Left hindlimb (tissue), 1 donor: ENCODE results near the gene SMG1.
A peak's percentile ranks its signal among the peaks of the same experiment; 100 is the strongest.
"Not testable (repeated sequence)": the region's sequence is repeated elsewhere in the genome, so short reads cannot be mapped to it uniquely, and the experiment has no call there.

Experiments used
- DNase-seq: peaks from one replicate; pipeline ENCODE4 v3.0.0-alpha.2; 2018

SMG1 gene

DNA sequence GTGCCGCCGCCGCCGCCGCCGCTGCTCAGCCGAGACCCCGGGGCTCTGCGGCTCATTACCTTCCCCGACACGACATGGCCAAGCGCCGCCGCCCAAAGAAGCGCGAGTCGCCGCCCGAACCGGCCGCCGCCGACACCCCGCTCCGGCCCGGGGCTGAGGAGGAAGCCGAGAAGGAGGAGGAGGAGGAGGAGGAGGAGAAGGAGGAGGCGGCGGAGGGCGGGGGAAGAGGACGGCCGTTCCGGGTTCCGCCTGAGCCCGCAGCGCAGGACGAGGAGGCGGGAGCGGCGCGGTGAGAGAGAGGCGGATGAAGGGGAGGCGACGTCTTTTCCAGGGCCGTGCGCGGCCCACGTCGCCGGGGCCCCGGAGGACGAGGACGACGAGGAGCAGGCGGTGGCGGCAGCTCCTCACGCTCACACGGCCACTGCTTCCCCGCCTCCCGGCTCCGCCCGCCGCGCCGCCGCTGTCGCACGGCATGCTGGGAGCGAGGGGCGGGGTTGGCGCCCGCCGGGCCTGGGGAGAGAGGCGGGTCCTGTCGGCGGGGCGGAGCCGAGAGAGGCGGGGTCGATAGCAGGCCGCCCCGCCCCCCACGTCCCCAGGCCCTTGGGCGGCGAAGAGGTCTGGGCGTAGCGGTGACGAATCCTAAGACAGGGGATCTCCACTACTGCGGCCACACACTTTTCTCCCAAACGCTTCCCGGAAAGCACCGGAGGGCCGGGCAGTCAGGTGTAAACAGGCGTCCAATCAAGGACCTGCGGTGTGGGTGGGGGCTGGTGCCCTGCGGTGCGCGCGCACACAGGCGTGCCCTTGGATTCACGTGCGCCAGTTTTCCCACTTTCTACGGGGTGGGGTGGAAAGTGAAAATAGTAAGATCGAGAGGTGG is at the start of gene SMG1:
SMG1 (minus strand) TSS at position 423 of the 880 bp plus-strand sequence; CDS start at position 56, 367 bp downstream.
- DNase-seq: peak; percentile 92

DNA sequence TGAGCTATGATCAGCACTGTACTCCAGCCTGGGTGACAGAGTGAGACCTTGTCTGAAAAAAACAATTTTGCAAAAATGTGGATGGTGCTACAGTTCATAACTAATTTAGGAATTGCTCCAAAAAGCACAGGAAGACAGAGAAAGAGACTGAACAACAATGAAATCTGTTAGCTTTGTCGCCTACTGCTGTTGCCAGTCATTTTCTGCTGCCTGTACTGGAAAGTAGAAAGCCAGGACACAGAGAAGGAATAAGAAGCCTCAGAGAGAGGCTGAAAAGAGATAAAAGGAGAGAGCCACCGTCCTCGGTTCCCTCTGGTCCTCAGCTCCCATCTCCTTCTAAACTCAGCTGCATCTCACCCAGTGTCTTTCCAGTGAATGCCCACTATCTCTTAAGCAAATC is 48.9 kb upstream of the SMG1 start:
- no peak for DNase-seq

DNA sequence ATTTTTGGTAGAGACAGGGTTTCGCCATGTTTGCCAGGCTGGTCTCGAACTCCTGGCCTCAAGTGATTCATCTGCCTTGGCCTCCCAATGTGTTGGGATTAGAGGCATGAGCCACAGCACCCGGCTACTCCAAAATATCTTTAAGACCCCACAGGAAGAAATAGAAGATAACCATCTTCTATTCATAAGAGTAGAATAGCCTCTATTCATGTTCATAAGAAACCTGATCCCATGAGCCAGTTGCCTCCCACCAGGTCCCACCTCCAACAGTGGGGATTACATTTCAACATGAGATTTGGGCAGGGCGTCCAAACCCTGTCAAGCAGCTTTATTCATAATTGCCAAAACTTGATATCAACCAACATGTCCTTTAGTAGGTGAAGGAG is 43.6 kb upstream of the SMG1 start:
- DNase-seq: no peak

DNA sequence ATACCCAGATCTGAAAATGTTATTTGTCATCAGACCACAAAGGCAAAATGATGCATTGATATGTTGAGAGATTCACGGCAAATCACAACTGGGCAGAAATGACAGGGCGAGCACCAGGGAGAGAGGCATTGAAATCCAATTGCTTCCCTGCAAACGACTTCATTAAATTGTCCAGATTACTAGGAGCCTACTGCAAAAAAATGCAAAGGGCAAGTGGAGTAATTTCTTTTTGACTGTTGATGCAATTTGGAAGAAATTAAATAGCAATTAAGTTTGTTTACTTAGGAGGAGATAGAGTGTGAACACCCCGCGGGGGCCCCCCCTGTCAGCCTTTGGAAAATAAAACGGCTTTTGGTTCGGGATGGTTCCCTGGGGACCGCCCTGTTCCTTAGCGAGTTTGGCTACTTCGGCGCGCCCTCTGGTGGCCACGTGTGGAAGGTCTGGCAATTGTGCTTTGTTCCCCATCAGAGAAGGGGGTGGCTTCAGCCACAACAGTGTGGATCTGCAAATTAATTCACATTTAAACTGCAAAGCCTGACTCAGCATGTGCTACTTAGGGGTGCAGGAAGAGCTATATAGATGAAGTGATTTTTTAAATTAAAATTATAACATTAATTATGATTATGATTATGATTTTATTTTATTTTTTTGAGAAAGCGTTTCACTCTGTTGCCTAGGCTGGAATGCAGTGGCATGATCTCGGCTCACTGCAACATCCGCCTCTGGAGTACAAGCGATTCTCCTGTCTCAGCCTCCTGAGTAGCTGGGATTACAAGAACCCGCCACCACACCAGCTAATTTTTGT is 43.0 kb upstream of the SMG1 start:
- peak; percentile 81 for DNase-seq

DNA sequence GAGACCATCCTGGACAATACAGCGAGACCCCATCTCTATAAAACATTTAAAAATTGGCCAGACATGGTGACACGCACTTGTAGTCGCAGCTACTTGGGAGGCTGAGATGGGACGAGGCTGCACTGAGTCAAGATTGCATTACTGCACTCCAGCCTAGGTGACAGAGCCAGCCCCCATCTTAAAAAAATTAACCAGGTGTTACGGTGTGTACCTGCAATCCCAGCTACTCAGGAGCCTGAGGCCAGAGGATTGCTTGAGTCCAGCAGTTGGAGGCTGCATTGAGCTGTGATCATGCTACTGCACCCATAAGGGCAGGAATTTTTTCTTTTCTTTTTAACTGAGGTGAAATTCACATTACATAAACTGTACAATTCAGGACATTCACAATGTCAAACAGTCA is 40.6 kb upstream of the SMG1 start:
- no peak for DNase-seq

DNA sequence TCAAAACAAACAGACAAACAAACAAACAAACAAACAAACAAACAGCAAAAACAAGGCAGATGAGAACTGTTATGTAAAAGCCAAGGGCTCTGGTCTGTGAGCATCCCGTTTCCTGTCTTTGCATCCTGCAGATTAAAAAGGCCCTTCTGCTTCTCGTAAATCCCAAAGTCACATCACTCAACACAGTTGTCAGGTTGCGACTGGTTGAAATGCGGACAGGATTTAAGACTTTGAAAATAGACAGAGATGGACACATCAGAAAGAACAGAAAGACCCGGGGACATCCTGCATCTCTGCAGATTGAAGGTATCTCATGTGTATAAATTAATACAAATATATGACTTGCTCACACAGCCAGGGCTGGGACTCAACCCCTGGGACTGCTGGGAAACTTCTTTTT is 39.3 kb upstream of the SMG1 start:
- DNase-seq: no peak

DNA sequence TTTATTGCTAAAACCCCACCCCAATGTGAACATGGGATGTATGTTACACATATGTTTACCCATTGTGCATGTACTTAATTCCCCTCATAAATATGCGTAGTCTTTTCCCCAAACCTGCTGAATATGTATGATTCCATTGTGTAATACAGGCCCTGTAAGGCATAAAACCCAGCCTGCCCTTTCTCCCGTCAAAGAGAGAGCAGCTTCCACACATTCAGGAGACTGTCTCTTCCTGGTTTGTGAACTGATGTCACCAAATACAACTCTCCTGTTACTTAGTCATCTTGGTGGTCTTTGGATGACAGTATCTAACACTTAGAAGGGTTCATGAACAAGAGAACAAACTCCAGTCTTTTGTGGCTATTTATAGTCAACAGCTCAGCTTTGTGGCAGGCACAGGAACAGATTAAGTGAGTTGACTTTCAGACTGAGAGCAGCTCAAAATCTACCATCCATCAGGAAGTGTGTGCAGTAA is 32.9 kb upstream of the SMG1 start:
- DNase-seq: no peak

DNA sequence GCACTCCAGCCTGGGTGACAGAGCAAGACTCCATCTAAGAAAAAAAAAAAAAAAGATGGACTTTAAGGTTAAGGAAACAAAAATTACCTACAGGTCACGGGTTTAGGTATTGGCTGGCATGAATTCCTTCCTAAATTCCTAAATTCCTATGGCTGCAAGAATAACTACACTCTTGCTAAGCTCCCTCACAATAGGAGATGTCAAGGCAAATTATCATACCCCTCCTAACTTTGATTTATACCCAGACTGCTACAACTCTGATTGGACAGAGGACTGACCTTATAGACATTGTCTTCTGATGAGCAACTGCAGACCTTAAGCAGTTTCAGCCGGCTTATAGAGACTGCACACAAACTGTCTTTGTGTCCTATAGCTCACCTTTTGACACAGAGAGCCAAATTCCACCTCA is 32.4 kb upstream of the SMG1 start:
- DNase-seq: no peak

DNA sequence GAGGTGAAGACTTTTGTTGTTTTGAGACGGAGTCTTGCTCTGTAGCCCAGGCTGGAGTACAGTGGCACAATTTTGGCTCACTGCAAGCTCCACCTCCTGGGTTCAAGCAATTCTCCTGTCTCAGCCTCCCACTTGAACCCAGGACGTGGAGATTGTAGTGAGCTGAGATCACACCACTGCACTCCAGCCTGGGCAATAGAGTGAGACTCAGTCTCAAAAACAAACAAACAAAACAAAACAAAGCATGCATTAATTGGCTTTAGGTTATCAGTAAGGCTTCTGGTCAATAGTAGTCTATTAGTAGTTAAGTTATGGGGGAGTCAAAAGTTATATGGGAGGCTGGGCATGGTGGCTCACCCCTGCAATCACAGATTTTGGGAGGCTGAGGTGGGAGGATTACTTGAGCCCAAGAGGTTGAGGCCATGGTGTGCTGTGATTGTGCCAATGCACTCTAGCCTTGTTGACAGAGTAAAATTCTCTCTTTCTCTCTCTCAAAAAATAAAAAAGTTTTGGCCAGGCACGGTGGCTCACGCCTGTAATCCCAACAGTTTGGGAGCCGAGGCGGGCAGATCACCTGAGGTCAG is 30.5 kb upstream of the SMG1 start:
- DNase-seq: not testable (repeated sequence)

DNA sequence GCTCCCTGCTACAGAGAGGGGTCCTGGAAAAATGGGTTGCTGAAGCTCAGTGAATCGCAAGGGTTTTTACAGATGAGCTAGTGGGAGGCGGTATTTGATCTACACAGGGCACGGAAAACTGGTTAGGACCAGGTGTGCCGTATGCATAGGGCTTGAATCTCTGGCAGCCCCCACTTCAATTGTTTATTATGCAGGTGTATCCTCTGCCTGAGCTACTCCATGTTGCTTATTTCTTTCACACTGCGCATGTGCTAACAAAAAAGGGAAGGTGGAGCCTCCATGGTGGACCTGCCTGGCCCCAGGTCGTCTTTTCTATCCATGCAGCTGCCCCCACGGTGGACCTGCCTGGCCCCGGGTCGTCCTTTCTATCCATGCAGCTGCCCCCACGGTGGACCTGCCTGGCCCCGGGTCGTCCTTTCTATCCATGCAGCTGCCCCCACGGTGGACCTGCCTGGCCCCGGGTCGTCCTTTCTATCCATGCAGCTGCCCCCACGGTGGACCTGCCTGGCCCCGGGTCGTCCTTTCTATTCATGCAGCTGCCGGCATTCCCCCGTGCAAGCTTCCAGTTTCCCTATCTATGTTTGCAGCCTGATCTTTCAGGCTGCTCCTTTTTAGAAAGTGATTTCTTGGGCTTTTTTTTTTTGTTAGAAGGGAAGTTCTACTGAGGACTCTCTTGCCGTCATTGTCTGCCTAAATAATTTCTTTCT is 29.8 kb upstream of the SMG1 start:
- not testable (repeated sequence) for DNase-seq

DNA sequence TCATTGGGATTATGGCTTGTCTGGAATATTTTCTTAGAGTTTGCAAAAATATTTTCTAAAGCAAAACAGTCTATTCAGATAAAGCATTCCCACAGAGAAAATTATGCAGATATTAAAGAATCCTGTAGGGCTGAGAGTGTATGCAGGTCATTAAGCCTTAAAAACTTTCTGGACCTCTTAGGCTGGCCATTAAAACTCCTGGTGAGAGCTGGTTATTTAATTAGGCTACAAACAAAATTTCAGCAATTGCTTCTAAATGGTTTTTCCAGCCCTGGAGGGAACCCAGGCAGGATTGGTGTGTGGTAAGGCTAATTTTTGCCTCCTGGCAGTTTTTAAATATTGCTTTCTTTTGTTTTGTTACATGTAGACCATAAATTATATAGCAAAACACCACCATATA is 27.3 kb upstream of the SMG1 start:
- no peak for DNase-seq

DNA sequence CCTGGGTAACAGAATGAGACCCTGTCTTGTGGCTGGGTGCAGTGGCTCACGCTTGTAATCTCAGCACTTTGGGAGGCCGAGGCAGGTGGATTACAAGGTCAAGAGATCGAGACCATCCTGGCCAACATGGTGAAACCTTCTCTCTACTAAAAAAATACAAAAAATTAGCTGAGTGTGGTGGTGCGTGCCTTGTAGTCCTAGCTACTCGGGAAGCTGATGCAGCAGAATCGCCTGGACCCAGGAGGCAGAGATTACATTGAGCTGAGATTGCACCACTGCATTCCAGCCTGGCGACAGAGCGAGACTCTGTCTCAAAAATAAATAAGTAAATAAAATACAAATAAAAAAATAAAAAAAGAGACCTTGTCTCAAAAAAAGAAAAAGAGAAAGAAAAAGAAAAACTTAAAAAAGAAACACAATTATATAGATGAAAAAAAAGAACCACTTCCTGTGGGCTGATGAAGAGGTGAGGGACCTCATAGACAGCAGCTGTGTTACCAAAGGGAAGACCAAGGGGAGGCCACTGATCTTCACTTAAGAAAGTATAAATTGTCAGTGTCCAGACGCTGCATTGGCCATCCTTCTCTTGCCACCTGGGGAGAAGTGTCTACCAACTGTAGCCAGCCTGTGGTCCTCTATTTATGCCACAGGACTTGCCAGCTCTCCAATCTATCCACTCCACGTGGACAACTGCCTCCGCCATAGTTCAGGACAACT is 24.4 kb upstream of the SMG1 start:
- DNase-seq: no peak

DNA sequence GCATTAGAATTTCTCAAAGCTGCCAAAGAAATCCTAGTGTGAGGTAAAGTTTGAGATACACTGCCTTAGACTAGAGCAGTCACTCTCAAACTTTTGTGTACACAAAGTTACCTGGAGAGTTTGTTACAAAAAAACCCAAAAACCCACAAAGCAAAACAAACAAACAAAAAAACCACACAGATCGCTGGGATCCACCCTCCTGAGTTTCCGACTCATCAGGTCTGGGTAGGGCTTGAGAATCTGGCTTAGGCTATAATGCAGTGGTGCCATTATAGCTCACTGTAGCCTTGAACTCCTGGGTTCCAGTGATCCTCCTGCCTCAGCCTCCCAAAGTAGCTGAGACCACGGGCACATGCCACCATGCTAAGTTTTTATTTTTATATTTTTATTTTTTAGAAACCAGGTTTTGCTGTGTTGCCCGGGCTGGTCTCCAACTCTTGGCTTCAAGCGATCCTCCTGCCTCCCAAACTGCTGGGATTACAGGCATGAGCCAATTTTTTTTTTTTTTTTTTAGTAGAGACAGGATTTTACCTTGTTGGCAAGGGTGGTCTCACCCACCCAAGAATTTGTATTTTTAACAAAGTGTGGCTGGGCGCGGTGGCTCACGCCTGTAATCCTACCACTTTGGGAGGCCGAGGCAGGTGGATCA is 22.3 kb upstream of the SMG1 start:
- no peak for DNase-seq

DNA sequence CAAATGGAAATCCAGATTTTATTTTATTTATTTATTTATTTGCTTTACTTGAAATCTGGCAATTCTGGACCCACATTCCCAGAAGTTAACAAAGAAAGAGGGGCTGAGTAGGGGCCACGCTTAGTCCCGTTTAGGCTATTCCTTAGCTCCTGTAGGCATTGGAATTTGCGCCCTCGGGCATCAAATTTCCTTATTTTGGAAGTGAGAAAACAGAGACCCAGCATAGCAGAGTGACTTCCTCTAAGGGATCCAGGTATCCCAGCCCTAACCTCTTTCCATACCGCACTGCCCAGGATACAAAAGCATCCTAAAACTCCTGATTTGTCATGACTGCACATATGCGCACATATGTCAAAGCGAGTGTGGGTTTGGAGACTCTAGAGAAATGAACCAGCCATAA is 19.0 kb upstream of the SMG1 start:
- no peak for DNase-seq

DNA sequence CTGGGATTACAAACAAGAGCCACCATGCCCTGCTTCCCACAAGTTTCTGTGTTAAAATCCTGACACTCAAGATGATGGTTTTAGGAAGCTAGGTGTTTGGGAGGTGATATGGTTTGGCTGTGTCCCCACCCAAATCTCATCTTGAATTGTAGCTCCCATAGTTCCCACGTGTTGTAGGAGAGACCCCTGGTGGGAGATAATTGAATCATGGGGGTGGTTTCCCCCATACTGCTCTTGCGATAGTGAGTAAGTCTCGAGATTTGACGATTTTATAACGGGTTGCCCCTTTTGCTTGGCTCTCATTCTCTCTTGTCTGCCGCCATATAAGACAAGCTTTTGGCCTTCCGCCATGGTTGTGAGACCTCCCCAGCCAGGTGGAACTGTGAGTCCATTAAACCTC is 17.2 kb upstream of the SMG1 start:
- no peak for DNase-seq

DNA sequence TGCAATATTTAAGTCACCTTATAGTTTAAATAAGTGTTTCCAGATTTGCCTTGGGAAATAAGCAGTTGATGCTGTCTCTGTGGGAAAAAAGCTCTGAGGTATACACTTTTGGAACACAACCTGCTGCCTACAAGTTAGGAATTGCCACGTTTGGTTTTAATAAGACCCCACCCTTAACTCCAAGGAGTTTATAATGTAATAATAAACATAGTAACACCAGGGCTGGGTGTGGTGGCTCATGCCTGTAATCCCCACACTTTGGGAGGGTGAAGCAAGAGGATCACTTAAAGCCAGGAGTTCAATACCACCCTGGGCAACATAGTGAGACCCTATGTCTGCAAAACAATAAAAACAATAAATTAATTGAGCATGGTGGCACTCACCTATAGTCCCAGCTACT is 15.9 kb upstream of the SMG1 start:
- DNase-seq: no peak

DNA sequence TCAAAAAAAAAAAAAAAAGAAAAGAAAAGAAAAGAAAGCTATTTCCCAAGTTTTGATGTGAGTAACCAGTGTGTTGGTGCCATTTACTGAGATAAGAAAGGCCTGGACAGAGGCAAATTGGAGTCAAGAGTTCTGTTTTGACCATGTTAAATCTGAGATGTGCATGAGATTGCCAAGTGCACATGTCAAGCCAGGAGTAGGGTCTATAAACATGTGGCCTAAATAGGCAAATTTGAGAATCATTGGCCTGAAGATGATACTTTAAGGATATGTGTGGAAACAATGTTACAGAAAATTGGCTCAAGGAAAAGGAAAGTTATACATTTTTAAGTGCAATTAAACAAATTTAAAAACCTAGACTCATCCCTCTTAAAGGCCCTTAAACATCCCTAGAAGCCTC is 15.3 kb upstream of the SMG1 start:
- DNase-seq: no peak

DNA sequence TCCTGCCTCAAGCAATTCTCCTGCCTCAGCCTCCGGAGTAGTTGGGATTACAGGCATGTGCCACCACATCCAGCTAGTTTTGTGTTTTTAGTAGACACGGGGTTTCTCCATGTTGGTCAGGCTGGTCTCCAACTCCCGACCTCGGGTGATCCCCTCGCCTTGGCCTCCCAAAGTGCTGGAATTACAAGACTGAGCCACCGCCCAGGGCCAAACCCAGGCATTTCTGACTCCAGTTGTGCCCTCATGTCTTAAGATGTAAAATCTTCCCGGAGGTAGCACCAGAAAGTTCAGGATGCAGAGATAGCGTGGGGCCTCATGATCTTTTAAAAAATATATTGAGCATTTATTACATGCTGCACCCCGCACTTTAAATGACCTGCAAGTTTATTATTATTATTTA is 12.8 kb upstream of the SMG1 start:
- DNase-seq: no peak

DNA sequence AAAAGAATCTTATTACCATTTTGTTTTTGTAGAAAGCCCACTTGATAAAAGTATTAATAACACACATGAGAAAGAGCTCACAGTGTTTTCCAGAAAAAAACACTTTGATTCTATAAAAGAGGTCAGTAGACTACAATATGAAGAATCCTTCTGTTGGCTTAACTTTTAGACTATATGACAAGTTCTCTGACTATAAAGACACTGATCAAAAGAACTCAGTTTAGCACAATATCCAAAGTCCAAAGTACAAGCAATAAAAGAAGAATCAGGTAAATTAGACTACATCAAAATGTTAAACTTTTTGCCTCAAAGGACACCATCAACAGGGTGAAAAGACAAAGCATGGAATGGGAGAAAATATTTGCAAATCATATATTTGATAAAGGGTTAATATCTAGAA is 11.2 kb upstream of the SMG1 start:
- DNase-seq: no peak

DNA sequence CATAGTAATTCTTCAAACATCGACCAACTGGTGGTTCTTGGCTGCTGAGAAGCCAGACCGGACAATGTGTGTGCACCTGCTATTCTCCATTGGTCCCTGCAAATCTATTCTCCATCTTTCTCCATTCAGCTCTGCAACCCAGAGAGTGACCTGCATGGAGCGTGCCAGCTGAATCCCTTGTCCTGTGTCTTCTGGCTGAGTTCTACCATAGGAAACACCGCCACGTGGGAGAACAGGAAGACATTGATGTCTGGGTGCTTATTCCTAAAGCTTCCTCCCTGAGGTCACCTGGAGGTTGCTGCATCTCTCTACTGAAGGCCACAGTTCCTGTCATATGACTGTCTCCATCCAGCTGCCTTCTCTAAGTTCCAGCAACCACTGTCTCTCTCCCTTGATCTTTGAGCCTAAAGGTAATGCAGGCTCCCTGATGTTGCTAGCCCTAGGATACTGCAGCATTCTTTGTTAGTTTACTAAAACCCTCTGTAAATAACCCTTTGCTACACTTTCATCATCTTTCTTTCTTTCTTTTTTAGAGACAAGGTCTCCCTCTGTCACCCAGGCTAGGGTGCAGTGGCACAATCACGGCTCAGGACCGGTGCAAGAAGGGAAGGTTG is 10.6 kb upstream of the SMG1 start:
- no peak for DNase-seq

DNA sequence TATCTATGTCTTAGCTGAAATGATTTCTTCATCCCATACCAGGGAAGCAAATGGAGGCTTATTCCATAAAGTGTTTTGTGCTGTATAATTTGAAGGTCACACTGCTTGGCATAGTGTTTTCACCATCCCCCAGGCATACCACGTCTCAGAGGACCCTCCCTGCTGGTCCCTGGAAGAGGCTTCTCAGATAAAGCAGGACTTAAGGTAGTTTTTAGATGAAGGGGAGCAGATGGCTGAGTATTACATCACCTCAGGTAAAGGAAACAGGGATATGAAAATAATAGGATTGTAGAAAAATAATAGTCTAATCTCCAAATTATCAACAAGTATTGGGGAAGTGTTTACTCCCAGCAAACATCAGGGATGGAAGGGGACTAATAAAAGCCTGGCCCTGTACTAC is 7.3 kb upstream of the SMG1 start:
- no peak for DNase-seq
